ENCODE measurements around the gene FAM131C. TPM values are rescaled to one million over a fixed set of nuclear protein-coding genes. Genes with fewer than 3 reads are reported as not detected.

The FAM131C gene
- total and polyA plus RNA-seq, 2 experiments from 2014 or later: 0.71 to 1.3 TPM

DNA sequence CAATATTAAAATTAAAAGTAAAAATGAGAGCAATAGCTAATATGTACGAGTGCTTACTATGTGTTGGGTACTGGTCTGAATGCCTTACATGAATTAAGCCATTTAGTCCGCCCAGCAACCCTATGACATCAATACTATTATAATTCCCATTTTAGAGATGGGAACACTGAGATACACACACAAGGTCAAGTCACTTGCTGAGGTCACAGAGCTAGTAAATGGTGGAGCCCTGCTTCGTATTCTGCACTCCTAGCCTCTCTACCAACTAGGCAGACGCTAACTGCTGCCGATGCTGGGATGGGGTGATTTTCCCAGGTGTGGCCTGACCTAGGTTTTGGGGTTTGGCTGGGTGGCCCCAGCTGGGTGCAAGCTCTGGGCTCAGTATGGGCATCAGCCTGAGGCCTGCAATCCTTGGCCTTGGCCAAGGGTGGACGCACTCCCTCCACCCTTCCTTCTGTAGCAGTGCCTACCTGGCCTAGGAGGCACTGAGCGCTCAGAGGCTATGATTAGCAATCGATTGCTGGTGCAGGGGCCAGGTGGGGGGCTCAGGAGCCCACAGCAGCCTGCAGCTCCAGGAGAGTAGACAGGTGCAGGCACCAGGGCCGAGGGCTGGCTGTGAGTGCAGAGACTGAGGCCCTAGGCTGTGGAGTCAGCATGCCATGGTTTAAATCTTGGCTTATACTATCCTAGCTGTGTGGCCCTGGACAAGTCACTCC lies 2.7 kb downstream of the FAM131C start:
- Histone ChIP-seq H2AFZ (no peak overlapping the region), H3F3A (replicated peaks; ENCODE audit: low read depth) (no peaks in the 10 kb centered on the region), H3K4me3 (no peak overlapping the region), H3K4me2 (no peak overlapping the region), H3K9me2 (ENCODE audit: insufficient read depth) (no peaks in the 10 kb centered on the region), H3K27ac (ENCODE audit: low read depth) (no peak overlapping the region), H3K27me3 (ENCODE audit: insufficient read depth) (peaks cover 40% of the 10 kb centered on the region), H3K4me1 (ENCODE audit: insufficient read depth) (peaks cover 6% of the 10 kb centered on the region; the same call in 1 of the 2 replicates), H3K79me2 (replicated peaks; ENCODE audit: insufficient read depth) (no peaks in the 10 kb centered on the region), H3K36me3 (ENCODE audit: insufficient read depth) (no peaks in the 10 kb centered on the region), H4K20me1 (replicated peaks; ENCODE audit: insufficient read depth) (0 out of 2 replicates have a peak, but pooled peaks cover 3% of the 10 kb centered on the region)
- ATAC-seq: no peak
- TF ChIP-seq POLR2AphosphoS5 (IDR thresholded peaks at IDR 0.05; ENCODE audit: low read depth) (no peak), ZNF331 (CRISPR knock-in tag; IDR thresholded peaks at IDR 0.05; ENCODE audit: low read depth) (no peak), JUNB (IDR thresholded peaks at IDR 0.05; ENCODE audit: unreplicated experiment) (no peak), ZNF462 (CRISPR knock-in tag; IDR thresholded peaks at IDR 0.05) (no peak), REST (IDR thresholded peaks at IDR 0.05; ENCODE audit: unreplicated experiment) (no peak), CTCF (conservative IDR thresholded peaks at IDR 0.05; ENCODE audit: low read depth in 2 of 2) (no peak), STAT1 (IDR thresholded peaks at IDR 0.05; ENCODE audit: unreplicated experiment) (no peak), CREB1 (CRISPR knock-in tag; IDR thresholded peaks at IDR 0.05; ENCODE audit: low read depth) (no peak), EZH2 (IDR thresholded peaks at IDR 0.05; ENCODE audit: low read depth, unreplicated experiment) (no peak), NANOG (IDR thresholded peaks at IDR 0.05; ENCODE audit: borderline replicate concordance) (no peak), ETS1 (IDR thresholded peaks at IDR 0.05) (no peak), ZNF114 (CRISPR knock-in tag; IDR thresholded peaks at IDR 0.05) (no peak), EZH2phosphoT487 (IDR thresholded peaks at IDR 0.05; ENCODE audit: unreplicated experiment) (no peak)
- H3K9me3 Mint-ChIP-seq: no peaks in the 10 kb centered on the region; the same call in 2 of the 3 replicates
- H3K4me1 Mint-ChIP-seq: peaks cover 16% of the 10 kb centered on the region
- no peak for DNase-seq (ENCODE audit: low spot score)
- H3K36me3 Mint-ChIP-seq (ENCODE audit: low read depth): no peaks in the 10 kb centered on the region
- H3K4me3 Mint-ChIP-seq: no peak overlapping the region
- no peak overlapping the region for H3K27ac Mint-ChIP-seq
- peaks cover 33% of the 10 kb centered on the region for H3K27me3 Mint-ChIP-seq (ENCODE audit: insufficient read depth, low read depth, poor library complexity)

All from GM23338 (cell line).